ENCODE data around the gene TNNT1.

The TNNT1 gene

GRCh38 chr19:55131421-55131820, 17.6 kb downstream of the TNNT1 start:
- ATAC-seq (ENCODE audit: insufficient read depth, low read depth), result no peak
- Histone ChIP-seq H3K4me2 (ENCODE audit: insufficient read depth, low read length) (no peak overlapping the region), H4K20me1 (ENCODE audit: insufficient read depth, low read length) (no peaks in the 10 kb centered on the region), H3K9me3 (ENCODE audit: insufficient read depth, low read length, severe bottlenecking) (no peaks in the 10 kb centered on the region), H3K4me1 (ENCODE audit: insufficient read depth, low read length) (no peaks in the 10 kb centered on the region), H2AFZ (ENCODE audit: low read depth, low read length) (no peak overlapping the region), H3K4me3 (ENCODE audit: low read depth in 1 of 2, low read length in 2 of 2) (no peak overlapping the region), H3K27me3 (ENCODE audit: insufficient read depth, low read length, poor library complexity) (peaks cover 3% of the 10 kb centered on the region), H3K36me3 (ENCODE audit: insufficient read depth, low read length) (no peaks in the 10 kb centered on the region), H3K27ac (ENCODE audit: low read length) (no peak overlapping the region), H3K79me2 (ENCODE audit: insufficient read depth, low read length) (no peaks in the 10 kb centered on the region), H3K9ac (ENCODE audit: low read depth, low read length) (no peak overlapping the region)
- DNase-seq, result no peak
- TF ChIP-seq CTCF (IDR thresholded peaks at IDR 0.05; ENCODE audit: borderline replicate concordance, extremely low read depth, low read length, poor library complexity, severe bottlenecking) (no peak), EZH2 (IDR thresholded peaks at IDR 0.05; ENCODE audit: borderline replicate concordance, low read depth, low read length, severe bottlenecking) (no peak)

DNA sequence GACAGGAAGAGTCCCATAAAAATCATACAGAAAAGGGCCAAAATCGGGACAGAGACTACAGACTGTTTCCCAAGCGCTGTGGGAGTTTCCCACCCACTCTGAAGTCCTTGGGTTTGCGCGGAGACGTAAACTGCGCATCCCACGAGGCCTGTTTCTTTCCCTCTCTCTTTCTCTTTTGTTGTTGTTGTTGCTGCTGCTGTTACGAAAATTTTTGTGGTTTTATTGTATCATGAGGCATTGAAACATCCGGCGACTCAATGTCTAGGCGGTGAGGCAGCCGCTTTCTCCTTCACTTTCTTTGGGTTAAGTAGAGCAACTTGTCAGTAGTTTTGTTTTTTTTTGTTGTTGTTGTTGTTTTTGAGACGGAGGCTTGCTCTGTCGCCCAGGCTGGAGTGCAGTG, 30.0 kb downstream of the TNNT1 start:
- peaks cover 41% of the 10 kb centered on the region for H3K79me2 ChIP-seq (ENCODE audit: insufficient read depth, low read length)
- no peaks in the 10 kb centered on the region for H3K9me3 ChIP-seq (ENCODE audit: insufficient read depth, low read length, severe bottlenecking)
- H4K20me1 ChIP-seq (ENCODE audit: insufficient read depth, low read length), result peaks cover 30% of the 10 kb centered on the region
- ATAC-seq (ENCODE audit: insufficient read depth, low read depth) (no peak), DNase-seq (no peak)
- TF ChIP-seq EZH2 (IDR thresholded peaks at IDR 0.05; ENCODE audit: borderline replicate concordance, low read depth, low read length, severe bottlenecking) (no peak), CTCF (IDR thresholded peaks at IDR 0.05; ENCODE audit: borderline replicate concordance, extremely low read depth, low read length, poor library complexity, severe bottlenecking) (no peak)
- H3K27ac ChIP-seq (ENCODE audit: low read length), result no peak overlapping the region
- peak overlapping the region; percentile 85 for H3K4me2 ChIP-seq (ENCODE audit: insufficient read depth, low read length)
- H2AFZ ChIP-seq (ENCODE audit: low read depth, low read length), result no peak overlapping the region
- peaks cover 1% of the 10 kb centered on the region for H3K27me3 ChIP-seq (ENCODE audit: insufficient read depth, low read length, poor library complexity)
- H3K9ac ChIP-seq (ENCODE audit: low read depth, low read length), result peak overlapping the region; percentile 74; the same call in 1 of the 2 replicates
- no peak overlapping the region for H3K4me3 ChIP-seq (ENCODE audit: low read depth in 1 of 2, low read length in 2 of 2)
- H3K36me3 ChIP-seq (ENCODE audit: insufficient read depth, low read length), result peaks cover 6% of the 10 kb centered on the region; the same call in 1 of the 2 replicates
- peaks cover 33% of the 10 kb centered on the region for H3K4me1 ChIP-seq (ENCODE audit: insufficient read depth, low read length)

DNA sequence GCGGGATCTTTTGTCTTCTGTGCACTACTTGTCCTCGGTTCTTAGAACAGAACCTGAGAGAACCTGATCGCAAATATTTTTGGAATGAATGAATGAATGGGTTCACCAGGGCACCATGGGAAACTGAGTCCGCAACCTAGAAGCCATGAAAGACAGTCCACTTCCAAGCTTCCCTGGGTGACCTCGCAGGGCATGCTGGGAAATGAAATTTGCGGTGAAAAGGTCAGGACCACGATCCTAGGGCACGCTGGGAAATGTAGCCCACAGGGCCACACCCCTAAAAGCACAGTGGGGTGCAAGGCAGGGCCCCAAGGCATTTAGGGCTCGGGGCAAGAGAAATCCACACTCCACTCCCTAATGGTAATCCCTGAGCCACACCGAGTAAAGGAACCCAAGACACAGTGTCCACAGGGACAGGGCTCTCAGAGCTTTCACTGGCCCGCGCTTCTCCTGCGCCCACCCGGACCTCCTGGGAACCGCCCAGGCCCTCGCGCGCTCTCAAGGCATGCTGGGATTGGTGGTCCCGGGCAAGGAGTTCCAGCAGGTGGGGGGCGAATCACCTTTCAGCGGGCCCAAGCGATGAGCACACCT, 30.5 kb downstream of the TNNT1 start:
- Histone ChIP-seq H4K20me1 (ENCODE audit: insufficient read depth, low read length) (peaks cover 34% of the 10 kb centered on the region), H3K79me2 (ENCODE audit: insufficient read depth, low read length) (peaks cover 46% of the 10 kb centered on the region), H3K27me3 (ENCODE audit: insufficient read depth, low read length, poor library complexity) (no peaks in the 10 kb centered on the region), H3K9ac (ENCODE audit: low read depth, low read length) (peak overlapping the region; percentile 74), H3K4me1 (ENCODE audit: insufficient read depth, low read length) (peaks cover 33% of the 10 kb centered on the region), H3K4me3 (ENCODE audit: low read depth in 1 of 2, low read length in 2 of 2) (peak overlapping the region; percentile 90 to 96), H2AFZ (ENCODE audit: low read depth, low read length) (peak overlapping the region; percentile 96), H3K36me3 (ENCODE audit: insufficient read depth, low read length) (peaks cover 6% of the 10 kb centered on the region; the same call in 1 of the 2 replicates), H3K4me2 (ENCODE audit: insufficient read depth, low read length) (peak overlapping the region; percentile 85), H3K9me3 (ENCODE audit: insufficient read depth, low read length, severe bottlenecking) (no peaks in the 10 kb centered on the region), H3K27ac (ENCODE audit: low read length) (peak overlapping the region; percentile 86)
- no peak for TF ChIP-seq CTCF (IDR thresholded peaks at IDR 0.05; ENCODE audit: borderline replicate concordance, extremely low read depth, low read length, poor library complexity, severe bottlenecking)
- no peak for TF ChIP-seq EZH2 (IDR thresholded peaks at IDR 0.05; ENCODE audit: borderline replicate concordance, low read depth, low read length, severe bottlenecking)
- no peak for ATAC-seq (ENCODE audit: insufficient read depth, low read depth)
- no peak for DNase-seq
